ENCODE data around the gene PHAF1. TPM values are rescaled to one million over a fixed set of nuclear protein-coding genes. Genes with fewer than 3 reads are reported as not detected.

Gene PHAF1
- total and polyA plus RNA-seq, 2 of the 13 experiments (the other 11 are each of a cell fraction or from before 2014, with no cell fraction given): 48.3 to 174 TPM

GRCh38 chr16:67109407-67110135 is at the start of gene PHAF1 (continued):
- TF ChIP-seq KLF16 (CRISPR knock-in tag; IDR thresholded peaks at IDR 0.05): peak; percentile 57 to 72; a peak in 1 of 4 replicates
- peak; percentile 47 for TF ChIP-seq BCL6 (CRISPR knock-in tag; IDR thresholded peaks at IDR 0.05)
- peak; percentile 71; the same call in 1 of the 2 replicates for TF ChIP-seq NR0B2 (CRISPR knock-in tag; IDR thresholded peaks at IDR 0.05)
- peak; percentile 13; the same call in 1 of the 2 replicates for TF ChIP-seq SIX1 (CRISPR knock-in tag; IDR thresholded peaks at IDR 0.05; ENCODE audit: borderline replicate concordance)
- peak; percentile 92 for TF ChIP-seq SAFB2 (CRISPR knock-in tag; IDR thresholded peaks at IDR 0.05; ENCODE audit: borderline replicate concordance, low read depth)
- TF ChIP-seq ZNF234 (CRISPR knock-in tag; conservative IDR thresholded peaks at IDR 0.05): no peak
- TF ChIP-seq NR2F1 (CRISPR knock-in tag; IDR thresholded peaks at IDR 0.05): no peak; a peak in 2 of 4 replicates
- TF ChIP-seq, protein P1, sequence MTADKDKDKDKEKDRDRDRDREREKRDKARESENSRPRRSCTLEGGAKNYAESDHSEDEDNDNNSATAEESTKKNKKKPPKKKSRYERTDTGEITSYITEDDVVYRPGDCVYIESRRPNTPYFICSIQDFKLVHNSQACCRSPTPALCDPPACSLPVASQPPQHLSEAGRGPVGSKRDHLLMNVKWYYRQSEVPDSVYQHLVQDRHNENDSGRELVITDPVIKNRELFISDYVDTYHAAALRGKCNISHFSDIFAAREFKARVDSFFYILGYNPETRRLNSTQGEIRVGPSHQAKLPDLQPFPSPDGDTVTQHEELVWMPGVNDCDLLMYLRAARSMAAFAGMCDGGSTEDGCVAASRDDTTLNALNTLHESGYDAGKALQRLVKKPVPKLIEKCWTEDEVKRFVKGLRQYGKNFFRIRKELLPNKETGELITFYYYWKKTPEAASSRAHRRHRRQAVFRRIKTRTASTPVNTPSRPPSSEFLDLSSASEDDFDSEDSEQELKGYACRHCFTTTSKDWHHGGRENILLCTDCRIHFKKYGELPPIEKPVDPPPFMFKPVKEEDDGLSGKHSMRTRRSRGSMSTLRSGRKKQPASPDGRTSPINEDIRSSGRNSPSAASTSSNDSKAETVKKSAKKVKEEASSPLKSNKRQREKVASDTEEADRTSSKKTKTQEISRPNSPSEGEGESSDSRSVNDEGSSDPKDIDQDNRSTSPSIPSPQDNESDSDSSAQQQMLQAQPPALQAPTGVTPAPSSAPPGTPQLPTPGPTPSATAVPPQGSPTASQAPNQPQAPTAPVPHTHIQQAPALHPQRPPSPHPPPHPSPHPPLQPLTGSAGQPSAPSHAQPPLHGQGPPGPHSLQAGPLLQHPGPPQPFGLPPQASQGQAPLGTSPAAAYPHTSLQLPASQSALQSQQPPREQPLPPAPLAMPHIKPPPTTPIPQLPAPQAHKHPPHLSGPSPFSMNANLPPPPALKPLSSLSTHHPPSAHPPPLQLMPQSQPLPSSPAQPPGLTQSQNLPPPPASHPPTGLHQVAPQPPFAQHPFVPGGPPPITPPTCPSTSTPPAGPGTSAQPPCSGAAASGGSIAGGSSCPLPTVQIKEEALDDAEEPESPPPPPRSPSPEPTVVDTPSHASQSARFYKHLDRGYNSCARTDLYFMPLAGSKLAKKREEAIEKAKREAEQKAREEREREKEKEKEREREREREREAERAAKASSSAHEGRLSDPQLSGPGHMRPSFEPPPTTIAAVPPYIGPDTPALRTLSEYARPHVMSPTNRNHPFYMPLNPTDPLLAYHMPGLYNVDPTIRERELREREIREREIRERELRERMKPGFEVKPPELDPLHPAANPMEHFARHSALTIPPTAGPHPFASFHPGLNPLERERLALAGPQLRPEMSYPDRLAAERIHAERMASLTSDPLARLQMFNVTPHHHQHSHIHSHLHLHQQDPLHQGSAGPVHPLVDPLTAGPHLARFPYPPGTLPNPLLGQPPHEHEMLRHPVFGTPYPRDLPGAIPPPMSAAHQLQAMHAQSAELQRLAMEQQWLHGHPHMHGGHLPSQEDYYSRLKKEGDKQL (CRISPR knock-in tag; IDR thresholded peaks at IDR 0.05; ENCODE audit: low read depth): peak; percentile 31; the same call in 1 of the 2 replicates
- TF ChIP-seq SMAD1 (CRISPR knock-in tag; IDR thresholded peaks at IDR 0.05; ENCODE audit: borderline replicate concordance, low read depth): peak; percentile 90; the same call in 1 of the 2 replicates
- no peak; the same call in 1 of the 2 replicates for TF ChIP-seq RNF219 (CRISPR knock-in tag; IDR thresholded peaks at IDR 0.05)
- peak; percentile 97 for TF ChIP-seq POLR2G (IDR thresholded peaks at IDR 0.05; ENCODE audit: low read depth, low read length)
- TF ChIP-seq ZZZ3 (CRISPR knock-in tag; IDR thresholded peaks at IDR 0.05; ENCODE audit: borderline replicate concordance): no peak
- peak; percentile 88 for TF ChIP-seq KMT2A (CRISPR knock-in tag; IDR thresholded peaks at IDR 0.05)
- peak; percentile 8 for TF ChIP-seq FOXO1 (CRISPR knock-in tag; IDR thresholded peaks at IDR 0.05)
- peak; percentile 69 for TF ChIP-seq ZNF331 (CRISPR knock-in tag; IDR thresholded peaks at IDR 0.05)
- TF ChIP-seq SYNCRIP (IDR thresholded peaks at IDR 0.05; ENCODE audit: insufficient read depth, low read depth, low read length): no peak
- TF ChIP-seq, protein P2, sequence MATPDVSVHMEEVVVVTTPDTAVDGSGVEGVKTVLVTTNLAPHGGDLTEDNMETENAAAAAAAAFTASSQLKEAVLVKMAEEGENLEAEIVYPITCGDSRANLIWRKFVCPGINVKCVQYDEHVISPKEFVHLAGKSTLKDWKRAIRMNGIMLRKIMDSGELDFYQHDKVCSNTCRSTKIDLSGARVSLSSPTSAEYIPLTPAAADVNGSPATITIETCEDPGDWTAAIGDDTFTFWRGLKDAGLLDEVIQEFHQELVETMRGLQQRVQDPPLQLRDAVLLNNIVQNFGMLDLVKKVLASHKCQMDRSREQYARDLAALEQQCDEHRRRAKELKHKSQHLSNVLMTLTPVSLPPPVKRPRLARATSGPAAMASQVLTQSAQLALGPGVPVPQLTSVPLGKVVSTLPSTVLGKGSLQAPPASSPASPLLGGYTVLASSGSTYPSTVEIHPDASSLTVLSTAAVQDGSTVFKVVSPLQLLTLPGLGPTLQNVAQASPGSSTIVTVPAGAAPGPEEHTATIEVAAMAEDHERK (CRISPR knock-in tag; IDR thresholded peaks at IDR 0.05; ENCODE audit: low read depth): peak; percentile 60; the same call in 1 of the 2 replicates
- peak; percentile 87 for TF ChIP-seq ZNF788 (CRISPR knock-in tag; IDR thresholded peaks at IDR 0.05; ENCODE audit: borderline replicate concordance)
- TF ChIP-seq ASH2L (IDR thresholded peaks at IDR 0.05; ENCODE audit: insufficient read length, low read depth, low read length): peak; percentile 86

All from HepG2 (cell line).